NCI-H446 treated with DMSO at 0.1 percent for 48 hours (cell line): ENCODE measurements around the gene SDR42E1.

Source experiments
- DNase-seq: peaks from one replicate; lab custom pipeline; 2025; lab: John Stamatoyannopoulos, UW

The SDR42E1 gene

GRCh38 chr16:82011199-82011641 is at the start of gene SDR42E1:
Gene SDR42E1, minus strand, starts transcription at chr16:82011470. Its CDS starts 10,612 bp downstream, at chr16:82000858.
- DNase-seq = no peak

DNA sequence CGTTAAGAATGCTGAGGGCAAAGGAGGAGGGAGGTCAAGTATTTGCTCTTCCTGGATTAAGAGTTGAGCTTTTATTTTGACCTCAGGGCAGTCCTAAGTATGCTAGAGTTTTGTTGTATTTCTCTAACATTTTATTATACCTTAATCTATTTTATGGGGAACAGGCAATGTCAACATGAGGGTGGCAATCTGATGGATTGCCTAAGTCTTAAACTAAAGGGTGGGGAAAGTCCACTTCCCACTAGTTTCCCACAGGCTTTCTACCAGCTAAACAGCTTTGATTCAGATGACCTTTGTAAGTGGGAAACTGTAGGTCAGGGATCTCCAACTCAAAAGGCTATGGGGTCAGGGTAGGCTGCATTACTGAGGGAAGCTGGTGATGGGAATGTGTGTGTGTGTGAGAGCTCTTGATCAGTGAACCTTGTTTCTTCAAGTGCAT is 48.7 kb upstream of the SDR42E1 start:
- no peak for DNase-seq

DNA sequence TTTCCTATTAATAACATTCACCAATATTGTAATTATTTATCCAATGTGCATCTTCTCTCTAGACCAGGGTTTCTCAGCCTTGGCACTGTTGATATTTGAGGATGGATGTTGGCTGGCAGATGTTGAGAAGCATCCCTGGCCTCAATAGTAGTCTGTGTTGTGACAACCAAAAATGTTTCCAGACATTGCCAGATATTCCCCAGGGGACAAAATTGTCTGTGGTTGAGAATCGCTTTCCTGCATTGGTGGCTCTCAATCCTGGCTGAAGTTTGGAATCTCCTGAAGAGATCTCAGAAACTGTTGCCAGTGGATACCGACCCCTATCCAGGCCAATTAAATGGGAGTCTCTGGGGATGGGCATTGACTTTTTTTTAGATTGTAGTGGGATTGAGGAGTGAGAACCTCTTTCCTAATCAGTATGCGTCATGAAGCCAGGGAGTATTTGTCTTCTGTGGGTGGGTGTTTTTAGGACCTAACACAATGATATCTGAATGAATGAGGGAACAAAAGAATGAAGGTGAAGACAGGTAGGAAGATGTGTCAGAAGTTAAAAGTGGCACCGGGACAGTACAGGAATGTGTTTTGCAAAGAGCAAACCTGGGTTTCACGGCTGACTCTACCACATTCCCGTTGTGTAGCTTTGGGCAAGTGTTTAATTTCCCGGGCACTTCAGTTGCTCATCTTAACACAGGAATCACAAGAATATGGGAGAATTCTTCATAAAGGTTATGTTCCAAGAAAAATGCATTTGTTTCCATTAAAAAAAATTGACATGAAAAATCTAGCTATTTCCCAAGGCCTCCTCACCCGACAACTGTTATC is 48.1 kb upstream of the SDR42E1 start:
- DNase-seq = no peak

- no peak for DNase-seq
Measured at GRCh38 chr16:82056550-82056896, 45.3 kb upstream of the SDR42E1 start.

GRCh38 chr16:82055728-82056549 is 44.7 kb upstream of the SDR42E1 start:
- DNase-seq = no peak

DNA sequence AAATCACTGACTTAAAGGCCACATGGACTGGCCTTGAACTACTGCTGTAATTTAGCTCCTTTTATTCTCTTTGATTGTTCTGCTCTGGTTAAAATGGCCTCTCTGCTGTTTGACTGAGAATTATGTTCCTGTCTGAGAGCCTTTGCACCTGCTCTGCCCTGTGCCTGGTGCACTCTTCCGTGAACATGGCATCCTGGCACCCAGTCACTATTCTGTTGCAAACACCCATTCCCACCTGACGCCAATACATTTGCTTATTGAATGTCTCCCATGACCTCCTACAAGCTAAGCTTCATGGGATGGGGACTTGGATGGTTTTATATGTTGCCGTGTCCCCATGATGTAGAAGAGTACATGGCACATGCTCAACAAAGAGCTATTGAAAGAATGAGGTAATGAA is 43.8 kb upstream of the SDR42E1 start:
- no peak for DNase-seq

GRCh38 chr16:82051656-82052055 is 40.4 kb upstream of the SDR42E1 start:
- no peak for DNase-seq

- DNase-seq = no peak
Measured at GRCh38 chr16:82050909-82051357, 39.7 kb upstream of the SDR42E1 start.

GRCh38 chr16:82050506-82050905 is 39.2 kb upstream of the SDR42E1 start:
- DNase-seq = no peak

- DNase-seq = no peak
Measured at GRCh38 chr16:82049484-82049883, 38.2 kb upstream of the SDR42E1 start.

GRCh38 chr16:82047787-82048186 is 36.5 kb upstream of the SDR42E1 start:
- DNase-seq = no peak

- no peak for DNase-seq
Measured at GRCh38 chr16:82047374-82047773, 36.1 kb upstream of the SDR42E1 start.

DNA sequence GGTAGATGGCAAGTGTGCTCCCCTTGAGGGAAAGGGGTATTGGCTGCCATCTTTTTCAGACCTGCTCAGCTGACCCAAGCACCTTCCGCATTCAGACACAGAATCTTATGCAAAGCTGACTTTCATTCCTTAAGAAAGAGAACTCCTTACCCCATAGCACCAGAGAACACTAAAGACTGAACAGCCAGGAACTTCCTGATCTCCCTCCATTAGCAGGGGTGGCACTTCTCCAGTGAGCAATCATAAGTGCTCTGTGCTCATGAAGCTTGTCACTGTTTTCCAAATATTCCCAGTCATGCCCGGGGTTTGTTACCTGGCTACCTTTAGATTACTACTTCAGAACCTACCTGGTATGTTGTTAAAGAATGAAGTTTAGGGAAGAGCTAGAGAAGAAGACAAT is 35.7 kb upstream of the SDR42E1 start:
- DNase-seq = no peak

- DNase-seq = no peak
Measured at GRCh38 chr16:82046541-82046940, 35.3 kb upstream of the SDR42E1 start.

DNA sequence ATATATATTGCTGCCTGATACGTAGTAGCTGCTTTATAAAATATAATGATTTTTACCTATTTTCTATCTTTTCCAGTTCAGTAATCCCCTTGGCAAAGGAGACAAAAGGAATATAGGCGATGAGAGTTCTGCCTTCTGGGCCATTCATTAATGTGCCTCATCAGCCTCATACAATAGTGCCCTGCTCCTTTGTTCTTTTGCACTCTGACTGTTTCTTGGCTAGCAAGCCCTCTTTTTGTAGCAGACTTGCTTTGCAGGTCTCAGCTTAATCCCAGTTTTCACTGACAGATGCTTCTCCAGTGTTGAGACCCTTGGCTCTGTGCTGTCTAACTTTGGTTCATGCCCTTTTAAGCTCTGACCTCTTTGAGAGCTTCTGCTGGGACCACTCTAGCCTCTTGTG is 34.2 kb upstream of the SDR42E1 start:
- no peak for DNase-seq

DNA sequence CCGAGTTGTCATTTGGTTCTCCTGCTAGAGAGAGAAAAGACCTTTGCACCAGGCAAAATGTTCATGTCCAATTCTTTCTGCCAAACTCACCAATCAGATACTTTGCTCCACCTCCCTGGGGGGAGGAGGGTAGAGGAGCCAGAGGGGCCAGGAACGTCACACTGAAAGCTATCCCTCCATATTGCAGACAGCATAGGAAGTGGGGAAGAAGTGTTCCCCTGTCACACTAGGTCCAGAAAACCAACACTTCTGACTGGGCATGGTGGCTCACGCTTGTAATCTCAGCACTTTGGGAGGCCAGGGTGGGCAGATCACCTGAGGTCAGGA is 33.3 kb upstream of the SDR42E1 start:
- DNase-seq = no peak

DNA sequence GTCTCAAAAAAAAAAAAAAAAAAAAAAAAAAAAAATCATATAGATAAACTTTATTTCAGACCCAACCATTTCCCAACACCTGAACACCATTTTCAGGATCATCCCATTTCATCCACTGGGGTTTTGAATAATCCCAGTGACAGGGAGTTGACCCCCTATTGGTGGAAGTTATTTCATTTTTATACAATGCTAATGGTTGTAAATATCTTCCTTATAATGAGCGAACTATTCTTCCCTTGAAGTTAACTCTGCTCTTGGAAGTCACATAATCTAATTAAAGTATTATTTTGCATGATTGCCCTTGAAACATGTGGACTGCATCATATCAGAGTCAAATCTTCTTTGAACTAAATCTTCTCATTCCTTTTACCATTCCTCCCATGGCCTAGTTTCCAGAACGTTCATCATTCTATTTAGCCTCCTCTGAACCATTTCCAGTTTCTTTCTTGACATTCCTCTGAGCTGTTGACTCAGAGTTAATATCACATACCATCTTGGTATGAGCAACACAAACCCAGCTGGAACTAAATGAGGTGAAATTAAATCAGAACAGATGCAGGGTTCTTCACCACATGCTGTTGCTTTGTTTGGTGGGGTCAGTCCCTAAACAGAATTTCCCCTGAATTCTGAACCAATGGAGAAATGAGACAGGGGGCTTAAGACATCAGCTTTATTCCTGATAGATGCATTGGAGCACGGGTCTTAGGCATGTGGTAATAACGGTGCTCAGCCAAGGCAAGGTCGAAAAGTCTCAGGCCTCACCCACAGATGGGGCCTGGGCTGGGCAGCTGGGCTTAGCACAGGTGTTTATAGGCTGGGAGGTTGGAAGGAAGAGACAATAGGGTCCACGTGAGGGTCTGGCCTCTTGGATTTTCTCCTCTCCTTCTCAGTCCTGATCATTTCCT is 32.7 kb upstream of the SDR42E1 start:
- no peak for DNase-seq

DNA sequence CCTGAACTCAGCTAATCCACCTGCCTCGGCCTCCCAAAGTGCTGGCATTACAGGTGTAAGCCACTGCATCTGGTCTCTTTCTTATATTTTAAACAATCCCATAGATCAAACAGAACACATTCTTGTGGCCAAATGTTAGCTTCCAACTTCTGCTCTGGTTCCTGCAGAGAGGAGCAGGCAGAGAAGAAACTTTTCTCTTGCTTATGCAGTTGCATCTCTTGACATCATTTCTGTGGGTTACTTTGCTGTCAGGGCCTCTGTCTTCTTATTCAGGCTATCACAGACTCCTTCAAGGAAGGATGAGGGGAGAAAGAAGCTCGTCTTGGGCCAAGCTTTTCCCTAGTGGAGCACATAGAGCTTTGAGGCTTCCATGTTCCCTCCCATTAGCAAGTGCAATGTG is 31.6 kb upstream of the SDR42E1 start:
- no peak for DNase-seq

GRCh38 chr16:82042144-82042543 is 30.9 kb upstream of the SDR42E1 start:
- no peak for DNase-seq

DNA sequence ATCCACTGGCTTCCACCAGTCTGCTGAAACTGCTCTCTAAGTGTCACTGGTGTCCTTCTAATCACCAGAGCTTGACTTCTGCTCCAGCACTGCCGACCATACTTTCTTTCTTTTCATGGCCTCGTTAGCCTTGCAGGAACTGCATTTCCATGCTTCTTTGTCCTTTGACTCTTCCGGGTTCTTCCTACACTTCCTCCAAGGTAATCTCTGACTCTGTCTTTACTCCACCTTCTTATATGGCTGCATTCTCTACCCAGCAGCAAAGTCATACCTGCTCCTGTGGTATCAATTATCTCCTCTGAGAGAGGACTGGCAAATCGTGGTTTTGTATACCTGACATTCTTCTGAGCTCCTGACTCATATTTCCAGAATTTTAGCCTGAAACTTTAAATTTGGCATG is 30.3 kb upstream of the SDR42E1 start:
- DNase-seq = no peak

DNA sequence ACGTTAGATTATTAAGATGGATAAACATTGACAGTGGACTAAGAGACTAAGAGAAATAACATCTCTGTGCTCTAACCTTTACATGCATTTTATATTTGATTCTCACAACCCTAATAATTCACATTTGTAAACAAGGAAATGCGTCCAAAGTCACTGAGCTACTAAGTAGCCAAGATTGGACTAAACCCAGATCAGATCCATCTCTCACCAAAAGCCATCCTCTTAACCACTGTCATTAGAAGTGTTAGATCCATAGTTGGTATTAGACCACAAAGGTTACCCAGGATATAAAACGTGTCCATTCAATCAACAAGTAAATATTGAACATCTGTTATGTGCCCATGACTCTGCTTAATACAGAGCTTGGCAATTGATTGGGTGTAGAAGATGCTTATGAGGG is 29.0 kb upstream of the SDR42E1 start:
- no peak for DNase-seq

GRCh38 chr16:82037666-82038065 is 26.4 kb upstream of the SDR42E1 start:
- no peak for DNase-seq
